KMS-11 (cell line): ENCODE data around the gene PTPRN2.
"Not testable (repeated sequence)": the region's sequence is repeated elsewhere in the genome, so short reads cannot be mapped to it uniquely, and the experiment has no call there.

Experiments used
- H2AFZ ChIP-seq: fragments of 200-600 bp; sonication (generic); 2 replicates; pipeline ENCODE4 v1.6.1; 2016; ENCODE audit warnings: antibody characterized with exemption, mixed run types, low read depth
- H3K27ac ChIP-seq: fragments of 200-600 bp; sonication (generic); 2 replicates; pipeline ENCODE4 v1.6.1; 2016; ENCODE audit warnings: mild to moderate bottlenecking, mixed run types
- H3K27me3 ChIP-seq: fragments of 200-600 bp; sonication (generic); 2 replicates; pipeline ENCODE4 v1.6.1; 2017; ENCODE audit warnings: mild to moderate bottlenecking, low read depth, mixed run types, moderate library complexity; ENCODE audit not compliant: insufficient read depth
- H3K36me3 ChIP-seq: fragments of 200-600 bp; sonication (generic); 2 replicates; pipeline ENCODE4 v1.6.1; 2017; ENCODE audit warnings: mild to moderate bottlenecking, mixed run types; ENCODE audit not compliant: insufficient read depth
- H3K4me1 ChIP-seq: fragments of 200-600 bp; sonication (generic); 2 replicates; pipeline ENCODE4 v1.6.1; 2016; ENCODE audit warnings: mild to moderate bottlenecking, low read depth, mixed run types; ENCODE audit not compliant: poor library complexity, severe bottlenecking
- H3K4me2 ChIP-seq: fragments of 200-600 bp; sonication (generic); 2 replicates; pipeline ENCODE4 v1.7.0; 2016; ENCODE audit warnings: mild to moderate bottlenecking, mixed run types
- H3K4me3 ChIP-seq: fragments of 200-600 bp; sonication (generic); IDR thresholded peaks from 2 replicates; pipeline ENCODE4 v1.6.1; 2017; ENCODE audit warnings: low read depth, low read length, mixed read lengths; ENCODE audit not compliant: insufficient read depth
- H3K79me2 ChIP-seq: fragments of 200-600 bp; sonication (generic); 2 replicates; pipeline ENCODE4 v1.6.1; 2016; ENCODE audit warnings: low read depth, mixed run types; ENCODE audit not compliant: insufficient read depth
- H3K9ac ChIP-seq: fragments of 200-600 bp; sonication (generic); 2 replicates; pipeline ENCODE4 v1.6.1; 2016; ENCODE audit warnings: mild to moderate bottlenecking, mixed run types
- H4K20me1 ChIP-seq: fragments of 200-600 bp; sonication (generic); 2 replicates; pipeline ENCODE4 v1.6.1; 2016; ENCODE audit warnings: mild to moderate bottlenecking, mixed run types; ENCODE audit not compliant: insufficient read depth
- TF ChIP-seq, protein P1 (sequence below): fragments of 200-600 bp; sonication (generic); conservative IDR thresholded peaks from 2 replicates; pipeline ENCODE4 v1.6.1; 2017; ENCODE audit warnings: low read depth, mild to moderate bottlenecking, antibody characterized with exemption, low read length, moderate library complexity, mixed read lengths

The PTPRN2 gene

DNA sequence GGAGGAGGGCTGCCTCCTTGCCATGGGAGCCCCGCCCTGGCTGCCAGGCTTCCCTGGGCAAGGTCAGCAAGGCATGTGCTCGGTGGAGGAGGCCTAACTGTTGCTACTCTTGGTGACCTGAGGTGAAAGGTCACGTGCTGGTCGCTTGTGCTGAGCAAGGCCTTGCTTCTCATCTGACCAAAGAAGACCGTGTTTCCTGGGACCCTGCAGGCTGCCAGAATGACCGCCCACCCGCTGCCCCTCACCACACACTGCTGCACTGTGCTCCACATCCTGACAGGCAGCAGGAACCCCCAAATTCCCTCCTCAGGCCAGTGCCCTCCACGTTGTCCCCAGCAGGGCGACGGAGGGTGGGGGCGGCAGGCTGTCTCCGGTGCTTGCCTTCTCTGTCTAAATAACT is 808.4 kb downstream of the PTPRN2 start:
- TF ChIP-seq, protein P1, sequence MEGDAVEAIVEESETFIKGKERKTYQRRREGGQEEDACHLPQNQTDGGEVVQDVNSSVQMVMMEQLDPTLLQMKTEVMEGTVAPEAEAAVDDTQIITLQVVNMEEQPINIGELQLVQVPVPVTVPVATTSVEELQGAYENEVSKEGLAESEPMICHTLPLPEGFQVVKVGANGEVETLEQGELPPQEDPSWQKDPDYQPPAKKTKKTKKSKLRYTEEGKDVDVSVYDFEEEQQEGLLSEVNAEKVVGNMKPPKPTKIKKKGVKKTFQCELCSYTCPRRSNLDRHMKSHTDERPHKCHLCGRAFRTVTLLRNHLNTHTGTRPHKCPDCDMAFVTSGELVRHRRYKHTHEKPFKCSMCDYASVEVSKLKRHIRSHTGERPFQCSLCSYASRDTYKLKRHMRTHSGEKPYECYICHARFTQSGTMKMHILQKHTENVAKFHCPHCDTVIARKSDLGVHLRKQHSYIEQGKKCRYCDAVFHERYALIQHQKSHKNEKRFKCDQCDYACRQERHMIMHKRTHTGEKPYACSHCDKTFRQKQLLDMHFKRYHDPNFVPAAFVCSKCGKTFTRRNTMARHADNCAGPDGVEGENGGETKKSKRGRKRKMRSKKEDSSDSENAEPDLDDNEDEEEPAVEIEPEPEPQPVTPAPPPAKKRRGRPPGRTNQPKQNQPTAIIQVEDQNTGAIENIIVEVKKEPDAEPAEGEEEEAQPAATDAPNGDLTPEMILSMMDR, result no peak
- no peak overlapping the region for H3K27ac ChIP-seq
- peaks cover 14% of the 10 kb centered on the region; the same call in 1 of the 2 replicates for H3K27me3 ChIP-seq
- H3K4me3 ChIP-seq, result no peak overlapping the region
- no peaks in the 10 kb centered on the region for H3K4me1 ChIP-seq
- H2AFZ ChIP-seq, result no peak overlapping the region
- H3K79me2 ChIP-seq, result no peaks in the 10 kb centered on the region
- no peaks in the 10 kb centered on the region for H4K20me1 ChIP-seq
- H3K9ac ChIP-seq, result no peak overlapping the region
- no peak overlapping the region for H3K4me2 ChIP-seq
- H3K36me3 ChIP-seq, result no peaks in the 10 kb centered on the region

DNA sequence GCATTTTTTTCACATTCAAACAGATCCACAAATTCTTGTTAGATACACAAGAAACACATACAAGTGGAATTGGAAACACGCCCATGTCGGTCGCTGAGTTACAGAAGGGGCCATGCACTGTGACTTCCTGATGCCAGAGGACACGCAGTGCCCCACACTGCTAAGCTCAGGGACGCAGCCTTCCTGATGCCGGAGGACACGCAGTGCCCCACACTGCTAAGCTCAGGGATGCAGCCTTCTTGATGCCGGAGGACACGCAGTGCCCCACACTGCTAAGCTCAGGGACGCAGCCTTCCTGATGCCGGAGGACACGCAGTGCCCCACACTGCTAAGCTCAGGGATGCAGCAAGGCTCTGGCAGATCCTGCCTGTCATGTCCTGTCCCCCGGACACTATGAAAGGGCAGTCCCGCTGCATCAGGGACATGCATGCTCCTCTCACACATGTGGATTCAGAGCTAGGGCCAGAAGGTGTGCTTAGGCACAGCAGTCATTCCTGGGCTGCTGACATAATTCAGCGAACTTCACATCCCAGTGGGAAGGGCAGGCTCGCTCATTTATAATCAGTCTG is 810.3 kb downstream of the PTPRN2 start:
- not testable (repeated sequence) for H2AFZ ChIP-seq, H3K4me3 ChIP-seq, H3K36me3 ChIP-seq, H3K27ac ChIP-seq, H3K4me1 ChIP-seq, H3K27me3 ChIP-seq, H3K9ac ChIP-seq, H4K20me1 ChIP-seq, H3K4me2 ChIP-seq, H3K79me2 ChIP-seq

DNA sequence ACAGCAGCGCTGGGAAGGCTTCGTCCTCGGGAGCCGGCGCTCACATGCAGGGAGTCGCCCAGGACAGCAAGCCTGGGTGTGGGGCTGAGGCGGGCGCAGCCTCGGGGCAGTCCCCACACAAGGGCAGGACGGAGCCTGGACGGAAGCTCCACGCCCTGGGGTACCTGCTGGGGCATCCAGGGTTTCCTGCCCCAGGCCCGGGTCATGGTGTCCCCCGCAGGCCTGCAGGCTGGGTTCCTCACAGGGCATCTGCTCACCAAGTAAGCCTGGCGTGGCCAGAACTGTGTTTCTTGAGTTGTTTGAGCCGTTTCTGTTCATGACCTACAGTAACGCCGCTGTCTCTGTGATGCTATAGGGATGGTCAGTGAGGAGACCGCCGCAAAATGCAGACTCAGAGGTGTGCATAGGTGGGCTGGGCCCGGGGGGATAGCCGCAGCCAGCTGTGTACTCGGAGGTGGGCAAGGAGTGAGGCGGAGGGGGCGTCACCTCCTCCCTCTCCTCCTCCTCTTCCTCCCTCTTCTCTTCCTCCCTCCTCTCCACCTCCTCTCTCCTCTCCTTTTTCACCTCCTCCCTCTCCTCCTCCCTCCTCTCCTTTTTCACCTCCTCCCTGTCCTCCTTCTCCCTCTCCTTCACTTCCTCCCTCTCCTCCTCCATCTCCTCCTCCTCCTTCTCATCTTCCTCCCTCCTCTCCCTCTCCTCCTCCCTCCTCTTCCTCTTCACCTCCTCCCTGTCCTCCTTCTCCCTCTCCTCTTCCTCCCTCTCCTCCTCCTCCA is 811.9 kb downstream of the PTPRN2 start:
- no peak overlapping the region for H3K4me2 ChIP-seq
- H3K27me3 ChIP-seq, result peaks cover 5% of the 10 kb centered on the region; the same call in 1 of the 2 replicates
- TF ChIP-seq, protein P1, result no peak
- H4K20me1 ChIP-seq, result no peaks in the 10 kb centered on the region
- H3K36me3 ChIP-seq, result no peaks in the 10 kb centered on the region
- H3K4me3 ChIP-seq, result no peak overlapping the region
- no peak overlapping the region for H2AFZ ChIP-seq
- no peak overlapping the region for H3K27ac ChIP-seq
- no peak overlapping the region for H3K9ac ChIP-seq
- no peaks in the 10 kb centered on the region for H3K4me1 ChIP-seq
- H3K79me2 ChIP-seq, result no peaks in the 10 kb centered on the region

DNA sequence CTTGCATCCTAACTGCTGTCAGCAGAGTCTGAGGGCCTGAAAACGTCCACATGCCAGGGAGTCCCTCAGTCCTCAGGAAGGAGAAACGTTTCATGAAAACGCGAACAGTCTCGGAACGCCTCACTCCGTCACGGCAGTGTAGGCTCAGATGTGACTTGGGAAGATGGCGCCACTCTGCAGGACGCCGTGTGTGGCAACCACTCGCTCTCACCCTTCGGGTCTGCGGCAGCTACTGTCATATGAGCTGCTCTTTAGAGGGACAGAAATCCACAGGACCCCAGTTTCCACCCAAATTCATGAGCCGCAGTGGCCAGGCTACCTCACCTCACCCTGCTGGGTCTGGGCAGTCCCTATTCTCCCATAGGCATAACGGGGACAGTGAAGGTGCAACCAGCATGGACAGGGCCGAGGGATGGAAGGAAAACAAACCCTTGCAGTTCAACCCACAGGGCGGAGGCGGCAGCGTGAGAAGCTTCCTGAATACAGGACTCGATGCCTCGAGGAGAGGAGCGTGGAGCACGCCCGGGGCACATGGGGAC is 812.5 kb downstream of the PTPRN2 start:
- Histone ChIP-seq H3K9ac (no peak overlapping the region), H3K79me2 (no peaks in the 10 kb centered on the region), H3K36me3 (no peaks in the 10 kb centered on the region), H3K27me3 (peaks cover 6% of the 10 kb centered on the region; the same call in 1 of the 2 replicates), H3K4me2 (no peak overlapping the region), H3K27ac (no peak overlapping the region), H3K4me1 (no peaks in the 10 kb centered on the region), H3K4me3 (no peak overlapping the region), H4K20me1 (no peaks in the 10 kb centered on the region), H2AFZ (no peak overlapping the region)
- TF ChIP-seq, protein P1, result no peak

DNA sequence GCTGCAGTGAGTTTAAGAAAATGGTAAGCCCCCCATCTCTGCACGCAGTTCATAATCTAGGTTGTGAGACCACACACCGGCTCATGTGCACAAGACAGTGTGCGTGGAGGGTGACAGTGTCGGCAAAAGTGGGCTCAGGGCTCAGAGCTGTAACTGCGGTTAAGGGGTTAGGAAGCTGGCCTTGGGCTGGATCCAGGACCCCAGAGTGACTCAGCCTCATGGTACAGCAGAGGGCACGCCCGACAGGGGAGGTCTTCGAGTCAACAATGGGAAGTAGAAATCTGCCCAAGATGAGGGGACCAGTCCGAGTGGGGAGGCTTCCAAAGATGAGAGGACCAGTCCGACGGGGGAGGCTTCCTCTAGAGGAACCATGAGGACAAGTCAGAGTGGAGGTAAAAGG is 813.1 kb downstream of the PTPRN2 start:
- TF ChIP-seq, protein P1, result no peak
- no peaks in the 10 kb centered on the region for H4K20me1 ChIP-seq
- no peaks in the 10 kb centered on the region for H3K79me2 ChIP-seq
- H3K36me3 ChIP-seq, result no peaks in the 10 kb centered on the region
- no peak overlapping the region for H3K9ac ChIP-seq
- H3K27ac ChIP-seq, result no peak overlapping the region
- no peak overlapping the region for H3K4me3 ChIP-seq
- no peak overlapping the region for H3K4me2 ChIP-seq
- H3K27me3 ChIP-seq, result peaks cover 12% of the 10 kb centered on the region; the same call in 1 of the 2 replicates
- no peak overlapping the region for H2AFZ ChIP-seq
- H3K4me1 ChIP-seq, result no peaks in the 10 kb centered on the region
